ENCODE data around the gene CXCR4.

DNA sequence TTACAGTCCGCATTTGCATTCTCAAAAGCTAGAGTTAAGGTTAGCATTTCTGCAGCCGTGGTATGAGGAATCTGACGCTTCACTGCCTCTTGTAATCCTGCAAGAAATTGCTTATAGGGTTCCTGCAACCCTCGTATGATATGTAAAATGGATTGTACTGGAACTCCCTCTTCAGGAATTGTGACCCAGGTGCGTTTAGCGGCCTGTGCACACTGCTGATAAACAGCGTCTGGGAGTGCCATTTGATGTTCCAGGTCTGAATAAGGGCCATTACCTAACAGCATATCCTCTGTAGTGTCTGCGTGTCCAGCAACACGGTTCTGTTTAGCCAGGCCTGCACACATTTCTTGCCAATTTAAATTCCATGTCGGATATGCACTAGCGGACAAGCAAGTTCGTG lies 42.5 kb downstream of the CXCR4 start:
- TF ChIP-seq CREM (IDR thresholded peaks at IDR 0.05; ENCODE audit: low read depth) (no peak), MAZ (CRISPR knock-in tag; conservative IDR thresholded peaks at IDR 0.05 in 1 of 2, IDR thresholded peaks at IDR 0.05 in 1 of 2) (no peak), ZNF217 (CRISPR knock-in tag; IDR thresholded peaks at IDR 0.05) (no peak), FOXA1 (IDR thresholded peaks at IDR 0.05; ENCODE audit: borderline replicate concordance) (no peak), MTA2 (IDR thresholded peaks at IDR 0.05; ENCODE audit: low read depth) (no peak), PHF20 (IDR thresholded peaks at IDR 0.05; ENCODE audit: partially characterized antibody) (no peak), HDAC1 (IDR thresholded peaks at IDR 0.05) (no peak)
- TF ChIP-seq, protein P1, sequence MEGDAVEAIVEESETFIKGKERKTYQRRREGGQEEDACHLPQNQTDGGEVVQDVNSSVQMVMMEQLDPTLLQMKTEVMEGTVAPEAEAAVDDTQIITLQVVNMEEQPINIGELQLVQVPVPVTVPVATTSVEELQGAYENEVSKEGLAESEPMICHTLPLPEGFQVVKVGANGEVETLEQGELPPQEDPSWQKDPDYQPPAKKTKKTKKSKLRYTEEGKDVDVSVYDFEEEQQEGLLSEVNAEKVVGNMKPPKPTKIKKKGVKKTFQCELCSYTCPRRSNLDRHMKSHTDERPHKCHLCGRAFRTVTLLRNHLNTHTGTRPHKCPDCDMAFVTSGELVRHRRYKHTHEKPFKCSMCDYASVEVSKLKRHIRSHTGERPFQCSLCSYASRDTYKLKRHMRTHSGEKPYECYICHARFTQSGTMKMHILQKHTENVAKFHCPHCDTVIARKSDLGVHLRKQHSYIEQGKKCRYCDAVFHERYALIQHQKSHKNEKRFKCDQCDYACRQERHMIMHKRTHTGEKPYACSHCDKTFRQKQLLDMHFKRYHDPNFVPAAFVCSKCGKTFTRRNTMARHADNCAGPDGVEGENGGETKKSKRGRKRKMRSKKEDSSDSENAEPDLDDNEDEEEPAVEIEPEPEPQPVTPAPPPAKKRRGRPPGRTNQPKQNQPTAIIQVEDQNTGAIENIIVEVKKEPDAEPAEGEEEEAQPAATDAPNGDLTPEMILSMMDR (IDR thresholded peaks at IDR 0.05 in 2 of 3, conservative IDR thresholded peaks at IDR 0.05 in 1 of 3; ENCODE audit: insufficient read depth in 2 of 3, low read depth in 1 of 3, low read length in 3 of 3), result peak in 1 of 3 experiments; percentile 5; a peak in 1 of 6 replicates
- TF ChIP-seq, protein P2, sequence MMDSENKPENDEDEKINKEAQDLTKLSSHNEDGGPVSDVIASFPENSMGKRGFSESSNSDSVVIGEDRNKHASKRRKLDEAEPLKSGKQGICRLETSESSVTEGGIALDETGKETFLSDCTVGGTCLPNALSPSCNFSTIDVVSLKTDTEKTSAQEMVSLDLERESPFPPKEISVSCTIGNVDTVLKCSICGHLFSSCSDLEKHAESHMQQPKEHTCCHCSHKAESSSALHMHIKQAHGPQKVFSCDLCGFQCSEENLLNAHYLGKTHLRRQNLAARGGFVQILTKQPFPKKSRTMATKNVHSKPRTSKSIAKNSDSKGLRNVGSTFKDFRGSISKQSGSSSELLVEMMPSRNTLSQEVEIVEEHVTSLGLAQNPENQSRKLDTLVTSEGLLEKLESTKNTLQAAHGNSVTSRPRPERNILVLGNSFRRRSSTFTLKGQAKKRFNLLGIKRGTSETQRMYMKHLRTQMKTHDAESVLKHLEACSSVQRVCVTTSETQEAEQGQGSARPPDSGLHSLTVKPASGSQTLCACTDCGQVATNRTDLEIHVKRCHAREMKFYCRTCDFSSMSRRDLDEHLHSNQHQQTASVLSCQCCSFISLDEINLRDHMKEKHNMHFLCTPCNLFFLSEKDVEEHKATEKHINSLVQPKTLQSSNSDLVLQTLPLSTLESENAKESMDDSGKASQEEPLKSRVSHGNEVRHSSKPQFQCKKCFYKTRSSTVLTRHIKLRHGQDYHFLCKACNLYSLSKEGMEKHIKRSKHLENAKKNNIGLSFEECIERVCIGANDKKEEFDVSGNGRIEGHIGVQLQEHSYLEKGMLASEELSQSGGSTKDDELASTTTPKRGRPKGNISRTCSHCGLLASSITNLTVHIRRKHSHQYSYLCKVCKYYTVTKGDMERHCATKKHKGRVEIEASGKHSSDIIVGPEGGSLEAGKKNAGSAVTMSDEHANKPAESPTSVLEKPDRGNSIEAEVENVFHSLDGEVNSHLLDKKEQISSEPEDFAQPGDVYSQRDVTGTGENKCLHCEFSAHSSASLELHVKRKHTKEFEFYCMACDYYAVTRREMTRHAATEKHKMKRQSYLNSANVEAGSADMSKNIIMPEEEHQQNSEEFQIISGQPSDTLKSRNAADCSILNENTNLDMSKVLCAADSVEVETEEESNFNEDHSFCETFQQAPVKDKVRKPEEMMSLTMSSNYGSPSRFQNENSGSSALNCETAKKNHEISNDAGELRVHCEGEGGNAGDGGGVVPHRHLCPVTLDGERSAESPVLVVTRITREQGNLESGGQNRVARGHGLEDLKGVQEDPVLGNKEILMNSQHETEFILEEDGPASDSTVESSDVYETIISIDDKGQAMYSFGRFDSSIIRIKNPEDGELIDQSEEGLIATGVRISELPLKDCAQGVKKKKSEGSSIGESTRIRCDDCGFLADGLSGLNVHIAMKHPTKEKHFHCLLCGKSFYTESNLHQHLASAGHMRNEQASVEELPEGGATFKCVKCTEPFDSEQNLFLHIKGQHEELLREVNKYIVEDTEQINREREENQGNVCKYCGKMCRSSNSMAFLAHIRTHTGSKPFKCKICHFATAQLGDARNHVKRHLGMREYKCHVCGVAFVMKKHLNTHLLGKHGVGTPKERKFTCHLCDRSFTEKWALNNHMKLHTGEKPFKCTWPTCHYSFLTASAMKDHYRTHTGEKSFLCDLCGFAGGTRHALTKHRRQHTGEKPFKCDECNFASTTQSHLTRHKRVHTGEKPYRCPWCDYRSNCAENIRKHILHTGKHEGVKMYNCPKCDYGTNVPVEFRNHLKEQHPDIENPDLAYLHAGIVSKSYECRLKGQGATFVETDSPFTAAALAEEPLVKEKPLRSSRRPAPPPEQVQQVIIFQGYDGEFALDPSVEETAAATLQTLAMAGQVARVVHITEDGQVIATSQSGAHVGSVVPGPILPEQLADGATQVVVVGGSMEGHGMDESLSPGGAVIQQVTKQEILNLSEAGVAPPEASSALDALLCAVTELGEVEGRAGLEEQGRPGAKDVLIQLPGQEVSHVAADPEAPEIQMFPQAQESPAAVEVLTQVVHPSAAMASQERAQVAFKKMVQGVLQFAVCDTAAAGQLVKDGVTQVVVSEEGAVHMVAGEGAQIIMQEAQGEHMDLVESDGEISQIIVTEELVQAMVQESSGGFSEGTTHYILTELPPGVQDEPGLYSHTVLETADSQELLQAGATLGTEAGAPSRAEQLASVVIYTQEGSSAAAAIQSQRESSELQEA (IDR thresholded peaks at IDR 0.05; ENCODE audit: low read depth), result no peak

All from K562 (cell line).